ENCODE data around the gene NTM. TPM values are rescaled to one million over a fixed set of nuclear protein-coding genes. Genes with fewer than 3 reads are reported as not detected.

NTM gene
- total and polyA plus RNA-seq, 2 donors from 2014 or later, result 0.92 to 10.3 TPM

DNA sequence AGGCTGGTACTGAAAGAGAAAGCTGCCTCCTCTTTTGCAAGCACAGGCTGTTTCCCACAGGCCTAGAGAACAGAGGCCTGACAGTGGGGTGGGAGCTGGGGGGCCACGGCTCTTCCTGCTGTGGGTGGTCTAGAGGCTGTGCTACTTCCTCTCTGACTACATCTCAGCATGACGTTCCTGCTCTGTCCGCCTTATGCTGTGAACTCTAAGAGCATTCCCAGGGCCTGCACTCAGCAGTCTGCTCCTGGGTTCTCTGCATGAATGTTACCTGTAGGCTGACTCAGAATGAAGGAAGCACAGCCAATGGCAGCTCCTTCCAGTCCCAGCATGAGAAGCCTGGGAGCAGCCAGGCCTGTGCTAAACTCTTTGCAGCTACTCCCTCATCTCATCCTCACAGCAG is 534.3 kb downstream of the NTM start:
- peaks cover 3% of the 10 kb centered on the region for H3K27me3 ChIP-seq (ENCODE audit: control insufficient read depth, insufficient read depth, low read length)
- no peak for FAIRE-seq
- H3K4me1 ChIP-seq (ENCODE audit: control insufficient read depth in 2 of 3, insufficient read depth in 2 of 3, low read depth in 1 of 3, low read length in 3 of 3), result no peaks in the 10 kb centered on the region
- peak in 1 of 5 donors; percentile 57 for DNase-seq
- no peak overlapping the region for H3K4me3 ChIP-seq (ENCODE audit: low read length in 3 of 3)
- H3K9ac ChIP-seq (ENCODE audit: low read length in 3 of 3), result no peak overlapping the region
- no peaks in the 10 kb centered on the region for H3K9me3 ChIP-seq (ENCODE audit: control insufficient read depth in 2 of 3, insufficient read depth in 1 of 3, low read length in 3 of 3)
- intact Hi-C loops (cut with DNase I), result no loop called here
- H3K27ac ChIP-seq (ENCODE audit: low read depth in 2 of 2, low read length in 2 of 2), result no peak overlapping the region
- H3K36me3 ChIP-seq (ENCODE audit: control insufficient read depth in 2 of 3, insufficient read depth in 3 of 3, low read length in 3 of 3), result no peaks in the 10 kb centered on the region
- TF ChIP-seq, protein P1, sequence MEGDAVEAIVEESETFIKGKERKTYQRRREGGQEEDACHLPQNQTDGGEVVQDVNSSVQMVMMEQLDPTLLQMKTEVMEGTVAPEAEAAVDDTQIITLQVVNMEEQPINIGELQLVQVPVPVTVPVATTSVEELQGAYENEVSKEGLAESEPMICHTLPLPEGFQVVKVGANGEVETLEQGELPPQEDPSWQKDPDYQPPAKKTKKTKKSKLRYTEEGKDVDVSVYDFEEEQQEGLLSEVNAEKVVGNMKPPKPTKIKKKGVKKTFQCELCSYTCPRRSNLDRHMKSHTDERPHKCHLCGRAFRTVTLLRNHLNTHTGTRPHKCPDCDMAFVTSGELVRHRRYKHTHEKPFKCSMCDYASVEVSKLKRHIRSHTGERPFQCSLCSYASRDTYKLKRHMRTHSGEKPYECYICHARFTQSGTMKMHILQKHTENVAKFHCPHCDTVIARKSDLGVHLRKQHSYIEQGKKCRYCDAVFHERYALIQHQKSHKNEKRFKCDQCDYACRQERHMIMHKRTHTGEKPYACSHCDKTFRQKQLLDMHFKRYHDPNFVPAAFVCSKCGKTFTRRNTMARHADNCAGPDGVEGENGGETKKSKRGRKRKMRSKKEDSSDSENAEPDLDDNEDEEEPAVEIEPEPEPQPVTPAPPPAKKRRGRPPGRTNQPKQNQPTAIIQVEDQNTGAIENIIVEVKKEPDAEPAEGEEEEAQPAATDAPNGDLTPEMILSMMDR (IDR thresholded peaks at IDR 0.05; ENCODE audit: borderline replicate concordance, extremely low read depth, insufficient read depth), result no peak

DNA sequence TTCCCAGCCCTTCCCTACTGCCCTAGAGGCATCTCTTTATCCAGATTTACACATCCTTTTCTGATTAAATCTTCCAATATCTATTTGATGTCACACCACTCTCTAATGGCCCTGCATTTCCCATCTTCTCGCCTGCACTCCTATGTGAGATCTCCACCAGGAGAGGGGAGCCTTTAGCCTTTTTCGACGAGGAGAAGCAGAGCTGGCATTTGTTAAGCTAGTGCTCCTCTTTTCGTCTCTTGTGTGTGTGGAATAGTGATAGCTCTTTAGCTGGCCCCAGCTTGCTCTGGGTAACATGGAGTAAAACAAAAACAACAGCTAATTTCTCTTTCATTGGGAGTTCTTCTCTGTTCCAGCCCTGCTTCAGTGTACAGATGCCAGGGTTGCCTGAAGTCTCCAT is 536.5 kb downstream of the NTM start:
- Histone ChIP-seq H3K36me3 (ENCODE audit: control insufficient read depth in 2 of 3, insufficient read depth in 3 of 3, low read length in 3 of 3) (no peaks in the 10 kb centered on the region), H3K9ac (ENCODE audit: low read length in 3 of 3) (no peak overlapping the region)
- peak in 2 of 5 donors; percentile 19 to 69 for DNase-seq

DNA sequence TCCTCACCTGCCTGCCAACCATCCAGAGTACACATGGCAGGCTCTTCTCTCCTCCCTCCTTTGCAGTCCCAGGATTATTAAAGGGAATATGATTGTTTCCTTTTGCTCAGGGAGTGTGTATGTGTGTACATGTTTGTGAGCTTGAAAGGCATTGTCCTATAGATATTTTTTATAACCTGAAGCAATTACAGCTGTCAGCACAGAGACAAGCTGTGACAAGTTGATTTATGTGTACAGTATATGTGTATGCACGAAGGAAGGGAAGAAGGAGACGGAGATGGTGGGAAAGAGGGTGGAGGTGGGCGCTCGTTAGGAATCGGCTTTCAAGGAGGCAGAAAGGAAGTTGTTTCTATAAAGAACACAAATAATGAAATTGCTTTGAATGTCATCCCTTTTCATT is 537.0 kb downstream of the NTM start:
- H3K27ac ChIP-seq (ENCODE audit: low read depth in 2 of 2, low read length in 2 of 2), result no peak overlapping the region
- H3K4me3 ChIP-seq (ENCODE audit: low read length in 3 of 3), result no peak overlapping the region
- FAIRE-seq (no peak), DNase-seq (no peak)
- H3K4me1 ChIP-seq (ENCODE audit: control insufficient read depth in 2 of 3, insufficient read depth in 2 of 3, low read depth in 1 of 3, low read length in 3 of 3), result peaks cover 0 to 2% (median 0%) of the 10 kb centered on the region in 3 donors
- intact Hi-C loops (cut with DNase I), result no loop called here
- no peaks in the 10 kb centered on the region for H3K9me3 ChIP-seq (ENCODE audit: control insufficient read depth in 2 of 3, insufficient read depth in 1 of 3, low read length in 3 of 3)
- peaks cover 3% of the 10 kb centered on the region for H3K27me3 ChIP-seq (ENCODE audit: control insufficient read depth, insufficient read depth, low read length)
- no peak overlapping the region for H3K9ac ChIP-seq (ENCODE audit: low read length in 3 of 3)
- H3K36me3 ChIP-seq (ENCODE audit: control insufficient read depth in 2 of 3, insufficient read depth in 3 of 3, low read length in 3 of 3), result no peaks in the 10 kb centered on the region
- TF ChIP-seq, protein P1 (IDR thresholded peaks at IDR 0.05; ENCODE audit: borderline replicate concordance, extremely low read depth, insufficient read depth), result no peak

More for the DNA sequence above, 536.5 kb downstream of the NTM start:
- no peak for FAIRE-seq
- H3K27me3 ChIP-seq (ENCODE audit: control insufficient read depth, insufficient read depth, low read length), result peaks cover 3% of the 10 kb centered on the region
- TF ChIP-seq, protein P1 (IDR thresholded peaks at IDR 0.05; ENCODE audit: borderline replicate concordance, extremely low read depth, insufficient read depth), result no peak
- H3K9me3 ChIP-seq (ENCODE audit: control insufficient read depth in 2 of 3, insufficient read depth in 1 of 3, low read length in 3 of 3), result no peaks in the 10 kb centered on the region
- no peak overlapping the region for H3K27ac ChIP-seq (ENCODE audit: low read depth in 2 of 2, low read length in 2 of 2)
- peaks cover 0 to 2% (median 0%) of the 10 kb centered on the region in 3 donors for H3K4me1 ChIP-seq (ENCODE audit: control insufficient read depth in 2 of 3, insufficient read depth in 2 of 3, low read depth in 1 of 3, low read length in 3 of 3)
- intact Hi-C loops (cut with DNase I), result no loop called here
- H3K4me3 ChIP-seq (ENCODE audit: low read length in 3 of 3), result no peak overlapping the region

DNA sequence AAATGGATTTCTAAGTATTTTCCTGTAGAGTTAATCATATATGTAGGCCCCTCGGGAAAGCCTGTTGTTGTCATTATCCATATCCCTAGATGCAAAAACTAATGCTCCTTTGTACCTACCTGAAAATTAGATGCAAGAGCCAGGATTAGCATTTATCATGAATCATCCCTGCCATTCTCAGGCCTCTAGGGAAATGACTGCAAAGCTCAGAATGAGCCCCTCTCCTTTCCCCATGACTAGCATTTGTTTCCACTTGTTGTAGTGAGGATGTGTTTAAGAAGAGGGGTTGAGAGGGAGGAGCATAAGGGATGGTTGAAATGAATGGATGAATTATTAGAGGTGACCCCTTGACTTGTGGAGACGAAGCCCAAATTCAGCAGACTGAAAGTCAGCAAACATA is 537.9 kb downstream of the NTM start:
- intact Hi-C loops (cut with DNase I), result no loop called here
- H3K9ac ChIP-seq (ENCODE audit: low read length in 3 of 3), result no peak overlapping the region
- H3K36me3 ChIP-seq (ENCODE audit: control insufficient read depth in 2 of 3, insufficient read depth in 3 of 3, low read length in 3 of 3), result no peaks in the 10 kb centered on the region
- H3K27me3 ChIP-seq (ENCODE audit: control insufficient read depth, insufficient read depth, low read length), result peaks cover 3% of the 10 kb centered on the region
- DNase-seq (no peak), FAIRE-seq (no peak)
- no peak overlapping the region for H3K4me3 ChIP-seq (ENCODE audit: low read length in 3 of 3)
- H3K9me3 ChIP-seq (ENCODE audit: control insufficient read depth in 2 of 3, insufficient read depth in 1 of 3, low read length in 3 of 3), result no peaks in the 10 kb centered on the region
- TF ChIP-seq, protein P1 (IDR thresholded peaks at IDR 0.05; ENCODE audit: borderline replicate concordance, extremely low read depth, insufficient read depth), result no peak
- no peak overlapping the region for H3K27ac ChIP-seq (ENCODE audit: low read depth in 2 of 2, low read length in 2 of 2)
- peaks cover 0 to 2% (median 0%) of the 10 kb centered on the region in 3 donors for H3K4me1 ChIP-seq (ENCODE audit: control insufficient read depth in 2 of 3, insufficient read depth in 2 of 3, low read depth in 1 of 3, low read length in 3 of 3)
